G401.6 (cell line): ENCODE results near the gene ABHD1.
"Not testable (repeated sequence)": the region's sequence is repeated elsewhere in the genome, so short reads cannot be mapped to it uniquely, and the experiment has no call there.

ENCODE experiments used
- FAIRE-seq: peaks from 2 replicates; lab custom pipeline; 2012; peaks lifted over from hg19 to GRCh38; lab: Jason Lieb, UNC

The ABHD1 gene

DNA sequence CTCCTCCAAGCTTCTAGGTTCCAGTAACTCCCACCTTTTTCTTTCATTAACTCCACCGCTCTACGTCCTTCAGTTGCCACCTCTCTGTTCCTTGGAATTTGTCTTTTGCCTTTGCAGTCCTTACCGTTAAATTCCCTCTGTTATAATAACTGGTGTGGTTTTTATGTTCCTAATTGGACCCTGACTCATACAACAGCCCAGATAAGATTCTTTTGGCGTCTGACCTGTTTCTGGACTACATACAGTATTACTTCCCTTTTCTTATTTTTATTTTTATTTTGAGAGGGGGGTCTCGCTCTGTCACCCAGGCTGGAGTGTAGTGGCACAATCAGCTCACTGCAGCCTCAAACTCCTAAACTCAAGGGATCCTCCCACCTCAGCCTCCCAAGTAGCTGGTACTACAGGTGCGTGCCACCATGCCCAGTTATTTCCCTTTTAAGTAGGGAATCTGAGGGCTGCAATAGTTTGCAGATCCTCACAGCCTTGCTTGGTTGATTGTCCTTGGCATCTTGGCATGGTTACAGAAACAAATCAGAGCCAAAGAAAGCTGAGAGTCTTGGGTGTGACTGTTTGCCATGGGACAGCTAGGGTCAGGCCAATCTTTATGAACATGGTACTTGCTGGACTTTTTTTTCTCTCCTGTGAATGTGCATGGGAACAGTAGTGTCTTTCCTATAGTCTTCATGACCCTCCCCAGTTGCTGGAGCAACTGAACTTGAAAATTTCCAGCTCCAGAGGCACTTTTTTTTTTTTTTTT lies 47.1 kb downstream of the ABHD1 start:
- FAIRE-seq = no peak

DNA sequence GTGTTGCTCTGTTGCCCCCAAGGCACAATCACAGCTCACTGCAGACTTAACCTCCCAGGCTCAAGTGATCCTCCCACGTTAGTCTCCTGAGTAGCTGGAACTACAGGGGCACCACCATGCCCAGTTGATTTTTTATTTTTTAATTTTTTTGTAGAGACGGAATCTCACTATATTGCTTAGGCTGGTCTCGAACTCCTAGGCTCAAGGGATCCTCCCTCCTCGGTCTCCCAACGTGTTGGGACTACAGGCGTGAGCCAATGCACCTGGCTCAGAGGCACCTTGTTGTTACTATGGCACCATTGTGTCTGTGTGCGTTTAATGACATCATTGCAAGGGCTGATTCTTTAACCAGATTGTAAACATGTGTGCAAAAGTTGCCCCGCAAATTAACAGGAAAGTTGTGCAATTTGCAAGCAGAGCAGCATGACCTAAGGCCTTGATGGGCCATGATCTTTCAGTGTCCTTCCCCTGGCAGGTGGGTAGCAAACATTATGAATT lies 47.8 kb downstream of the ABHD1 start:
- no peak for FAIRE-seq

DNA sequence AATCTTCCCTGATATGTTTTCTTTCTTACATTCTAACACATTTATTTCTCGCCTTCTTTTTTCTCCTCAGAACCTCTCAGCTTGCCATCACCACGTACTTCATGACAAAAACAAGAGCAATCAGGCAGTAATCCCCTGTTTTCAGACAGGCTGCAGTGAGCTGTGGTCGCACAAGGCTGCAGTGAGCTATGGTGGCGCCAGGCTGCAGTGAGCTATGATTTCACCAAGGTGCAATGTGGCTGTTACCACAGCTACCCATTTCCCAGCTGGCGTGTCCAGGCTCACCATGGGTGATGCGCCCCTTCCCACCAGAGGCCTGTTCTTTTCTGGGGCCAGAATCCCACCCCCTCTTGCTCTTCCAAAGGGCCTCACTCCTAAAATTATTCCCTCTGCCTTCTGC lies 51.0 kb downstream of the ABHD1 start:
- FAIRE-seq = no peak

DNA sequence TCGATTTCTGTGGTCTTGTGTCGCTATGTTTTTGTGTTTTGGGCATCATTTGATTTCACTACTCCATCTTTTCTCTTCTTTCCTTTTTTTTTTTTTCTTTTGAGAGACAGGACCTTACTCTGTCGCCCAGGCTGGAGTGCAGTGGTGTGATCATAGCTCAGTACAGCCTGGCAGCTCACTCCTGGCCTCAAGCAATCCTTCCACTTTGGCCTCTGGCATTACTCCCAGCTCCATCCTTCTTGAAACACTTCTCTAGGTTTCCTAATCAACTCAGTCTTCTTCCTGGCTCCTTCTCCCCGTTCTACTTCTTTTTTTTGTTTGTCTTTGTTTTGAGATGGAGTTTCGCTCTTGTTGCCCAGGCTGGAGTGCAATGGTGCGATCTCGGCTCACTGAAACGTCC lies 51.7 kb downstream of the ABHD1 start:
- FAIRE-seq = no peak

DNA sequence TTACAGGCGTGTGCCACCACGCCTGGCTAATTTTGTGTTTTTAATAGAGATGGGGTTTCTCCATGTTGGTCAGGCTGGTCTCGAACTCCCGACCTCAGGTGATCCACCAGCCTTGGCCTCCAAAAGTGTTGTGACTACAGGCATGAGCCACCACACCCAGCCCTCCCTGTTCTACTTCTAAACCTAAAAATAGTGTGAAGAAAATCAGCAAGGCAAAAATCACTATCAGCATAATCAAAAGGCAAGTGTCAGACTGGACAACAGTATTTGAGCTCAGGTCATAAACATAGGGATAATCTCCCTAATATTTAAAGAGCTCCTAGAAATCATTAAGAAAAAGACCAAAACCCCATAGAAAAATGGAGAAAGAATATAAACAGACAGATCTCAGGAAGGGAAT lies 52.2 kb downstream of the ABHD1 start:
- FAIRE-seq = not testable (repeated sequence)

DNA sequence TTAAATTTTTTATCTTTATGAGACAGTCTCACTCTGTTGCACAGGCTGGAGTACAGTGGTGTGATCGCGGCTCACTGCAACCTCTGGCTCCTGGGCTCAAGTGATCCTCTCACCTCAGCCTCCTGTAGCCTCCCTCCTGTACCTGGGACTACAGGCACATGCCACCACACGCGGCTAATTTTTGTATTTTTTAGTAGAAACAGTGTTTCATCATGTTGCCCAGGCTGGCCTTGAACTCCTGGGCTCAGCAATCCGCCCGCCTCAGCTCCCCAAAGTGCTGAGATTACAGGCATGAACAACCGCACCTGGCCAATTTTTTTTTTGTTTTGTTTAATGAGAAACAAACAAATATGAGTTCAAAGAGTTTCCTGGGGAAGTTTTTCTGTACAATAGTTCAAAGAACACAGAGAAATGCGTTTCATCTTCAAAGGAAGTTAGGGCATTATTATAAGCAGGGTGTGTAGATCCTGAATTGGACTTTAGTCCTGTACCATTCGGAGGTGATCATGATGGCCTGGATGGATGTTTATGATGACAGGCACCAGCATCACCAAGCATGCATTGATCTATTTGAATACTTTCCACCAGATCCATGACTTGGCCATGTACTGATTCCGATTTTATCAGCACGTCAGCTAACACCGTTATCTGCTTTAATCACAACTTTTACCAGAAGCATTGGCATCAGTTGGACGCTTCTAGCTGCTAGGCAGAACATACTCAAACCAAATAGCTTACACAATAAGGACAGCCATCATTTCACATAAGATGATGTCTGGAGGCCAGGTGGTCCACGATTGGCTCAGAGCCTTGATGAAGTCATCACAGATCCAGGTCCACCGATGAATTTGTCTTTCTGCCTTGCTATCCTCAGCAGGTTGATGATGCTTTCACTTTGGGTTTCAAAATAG lies 54.1 kb downstream of the ABHD1 start:
- no peak for FAIRE-seq

DNA sequence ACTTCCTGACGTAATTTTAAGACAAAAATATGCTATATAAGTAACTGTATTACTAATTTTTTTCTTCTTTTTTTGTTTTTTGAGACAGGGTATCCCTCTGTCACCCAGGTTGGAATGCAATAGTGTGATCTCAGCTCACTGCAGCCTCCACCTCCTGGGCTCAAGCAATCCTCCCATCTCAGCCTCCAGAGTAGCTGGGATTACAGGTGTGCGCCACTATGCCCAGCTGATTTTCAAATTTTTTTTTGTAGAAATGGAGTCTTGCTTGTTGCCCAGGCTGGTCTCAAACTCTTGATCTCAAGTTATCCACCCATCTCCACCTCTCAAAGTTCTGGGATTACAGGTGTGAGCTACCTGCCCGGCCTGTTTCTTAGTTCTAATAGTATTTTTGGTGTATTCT lies 54.9 kb downstream of the ABHD1 start:
- FAIRE-seq = no peak

DNA sequence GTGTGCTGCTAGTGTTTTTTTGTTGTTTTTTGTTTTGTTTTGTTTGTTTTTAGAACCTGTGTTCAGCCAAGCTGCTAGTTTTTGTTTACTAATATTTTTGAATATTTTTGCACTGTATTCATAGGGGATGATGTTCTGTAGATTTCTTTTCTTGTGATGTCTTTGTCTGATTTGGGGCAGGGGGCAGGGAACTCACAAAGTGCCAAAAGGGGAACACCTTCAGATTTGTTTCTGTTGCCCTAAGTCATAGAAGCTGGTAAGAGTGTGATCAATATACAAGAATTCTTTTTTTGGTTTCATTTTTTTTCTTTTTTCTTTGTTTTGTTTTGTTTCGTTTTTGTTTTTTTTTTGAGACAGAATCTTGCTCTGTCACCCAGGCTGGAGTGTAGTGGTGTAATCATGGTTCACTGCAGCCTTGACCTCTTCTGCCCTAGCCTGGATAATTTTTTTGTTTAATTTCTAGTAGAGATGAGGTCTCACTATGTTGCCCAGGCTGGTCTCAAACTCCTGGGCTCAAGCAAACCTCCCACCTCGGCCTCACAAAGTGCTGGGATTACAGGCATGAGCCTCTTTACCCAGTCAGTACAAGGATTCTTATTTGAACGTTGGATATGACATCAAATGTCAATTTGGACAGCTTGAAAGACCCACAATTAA lies 55.9 kb downstream of the ABHD1 start:
- FAIRE-seq = no peak
